ENCODE results near the gene IGF2BP2.

DNA sequence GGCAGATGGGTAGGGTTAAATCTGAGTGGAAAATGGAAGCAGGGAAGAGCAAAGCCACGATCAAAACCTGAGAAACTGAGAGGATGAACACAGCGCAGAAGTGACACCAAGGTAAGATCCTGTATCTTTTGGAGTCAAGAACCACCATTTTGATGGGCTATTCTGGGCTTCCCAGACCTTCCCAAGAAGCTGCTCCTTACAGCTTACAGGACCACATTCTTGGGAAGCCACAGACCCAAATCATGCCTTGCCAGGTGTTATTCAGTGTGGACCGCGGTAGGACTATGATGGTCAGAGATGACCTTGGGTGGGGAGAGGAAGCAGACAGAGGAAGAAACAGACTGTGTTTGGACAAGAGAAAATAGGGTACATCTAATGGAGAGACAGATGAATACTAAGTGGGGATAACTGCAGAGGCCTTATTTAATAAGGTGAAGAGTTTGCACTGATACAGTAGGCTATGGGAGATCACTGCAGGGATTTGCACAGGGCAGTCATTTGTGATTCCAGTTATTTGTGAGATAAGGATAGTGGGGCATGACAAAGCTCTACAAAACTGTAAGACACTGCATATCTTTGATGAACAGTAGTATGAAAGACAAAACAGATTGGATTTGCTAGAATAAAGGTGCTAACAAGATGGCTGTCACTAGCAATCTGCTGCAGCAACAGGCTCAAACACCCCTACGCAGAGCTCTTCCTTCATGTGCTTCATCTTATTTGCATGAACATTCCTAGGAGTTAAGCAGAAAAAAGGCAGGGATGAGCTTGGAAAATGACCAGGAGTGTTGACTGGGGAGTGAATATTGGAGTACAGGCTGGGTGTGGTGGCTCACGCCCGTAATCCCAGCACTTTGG is 105.9 kb downstream of the IGF2BP2 start:
- no peak for TF ChIP-seq HOXA7 (CRISPR knock-in tag; IDR thresholded peaks at IDR 0.05)
- no peak for TF ChIP-seq POLR2A (IDR thresholded peaks at IDR 0.05; ENCODE audit: low read length)
- TF ChIP-seq JUNB (IDR thresholded peaks at IDR 0.05), result no peak
- TF ChIP-seq ESRRA (IDR thresholded peaks at IDR 0.05; ENCODE audit: borderline replicate concordance, low read length), result no peak
- TF ChIP-seq, protein P1, sequence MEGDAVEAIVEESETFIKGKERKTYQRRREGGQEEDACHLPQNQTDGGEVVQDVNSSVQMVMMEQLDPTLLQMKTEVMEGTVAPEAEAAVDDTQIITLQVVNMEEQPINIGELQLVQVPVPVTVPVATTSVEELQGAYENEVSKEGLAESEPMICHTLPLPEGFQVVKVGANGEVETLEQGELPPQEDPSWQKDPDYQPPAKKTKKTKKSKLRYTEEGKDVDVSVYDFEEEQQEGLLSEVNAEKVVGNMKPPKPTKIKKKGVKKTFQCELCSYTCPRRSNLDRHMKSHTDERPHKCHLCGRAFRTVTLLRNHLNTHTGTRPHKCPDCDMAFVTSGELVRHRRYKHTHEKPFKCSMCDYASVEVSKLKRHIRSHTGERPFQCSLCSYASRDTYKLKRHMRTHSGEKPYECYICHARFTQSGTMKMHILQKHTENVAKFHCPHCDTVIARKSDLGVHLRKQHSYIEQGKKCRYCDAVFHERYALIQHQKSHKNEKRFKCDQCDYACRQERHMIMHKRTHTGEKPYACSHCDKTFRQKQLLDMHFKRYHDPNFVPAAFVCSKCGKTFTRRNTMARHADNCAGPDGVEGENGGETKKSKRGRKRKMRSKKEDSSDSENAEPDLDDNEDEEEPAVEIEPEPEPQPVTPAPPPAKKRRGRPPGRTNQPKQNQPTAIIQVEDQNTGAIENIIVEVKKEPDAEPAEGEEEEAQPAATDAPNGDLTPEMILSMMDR (IDR thresholded peaks at IDR 0.05), result no peak
- TF ChIP-seq, protein P2, sequence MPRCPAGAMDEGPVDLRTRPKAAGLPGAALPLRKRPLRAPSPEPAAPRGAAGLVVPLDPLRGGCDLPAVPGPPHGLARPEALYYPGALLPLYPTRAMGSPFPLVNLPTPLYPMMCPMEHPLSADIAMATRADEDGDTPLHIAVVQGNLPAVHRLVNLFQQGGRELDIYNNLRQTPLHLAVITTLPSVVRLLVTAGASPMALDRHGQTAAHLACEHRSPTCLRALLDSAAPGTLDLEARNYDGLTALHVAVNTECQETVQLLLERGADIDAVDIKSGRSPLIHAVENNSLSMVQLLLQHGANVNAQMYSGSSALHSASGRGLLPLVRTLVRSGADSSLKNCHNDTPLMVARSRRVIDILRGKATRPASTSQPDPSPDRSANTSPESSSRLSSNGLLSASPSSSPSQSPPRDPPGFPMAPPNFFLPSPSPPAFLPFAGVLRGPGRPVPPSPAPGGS (IDR thresholded peaks at IDR 0.05), result no peak

Measured in A549 (cell line).